MM.1S (cell line): ENCODE results near the gene FECH.

Experiments
- DNase-seq: peaks from one replicate; pipeline ENCODE4 v3.0.0-alpha.2; 2015
- H2AFZ ChIP-seq: fragments of 300-600 bp; sonication (generic); 2 replicates; pipeline ENCODE4 v1.6.0; 2016; ENCODE audit warnings: antibody characterized with exemption, low read length
- H3F3A ChIP-seq: fragments of 300-600 bp; sonication (generic); 2 replicates; pipeline ENCODE4 v1.6.1; 2016; ENCODE audit warnings: mild to moderate bottlenecking, antibody characterized with exemption, low read length, moderate library complexity, mixed read lengths; ENCODE audit not compliant: insufficient read depth
- H3K27ac ChIP-seq: fragments of 300-600 bp; sonication (generic); 2 replicates; pipeline ENCODE4 v1.5.1; 2016; ENCODE audit warnings: mild to moderate bottlenecking, low read length
- H3K27me3 ChIP-seq: fragments of 300-600 bp; sonication (generic); replicated peaks from 2 replicates; pipeline ENCODE4 v1.6.0; 2016; ENCODE audit warnings: low read length; ENCODE audit not compliant: insufficient read depth
- H3K36me3 ChIP-seq: fragments of 300-600 bp; sonication (generic); replicated peaks from 2 replicates; pipeline ENCODE4 v1.6.1; 2016; ENCODE audit warnings: mild to moderate bottlenecking, low read length, mixed read lengths; ENCODE audit not compliant: insufficient read depth
- H3K4me1 ChIP-seq: fragments of 300-600 bp; sonication (generic); 2 replicates; pipeline ENCODE4 v1.6.1; 2016; ENCODE audit warnings: low read length, mixed read lengths
- H3K4me2 ChIP-seq: fragments of 300-600 bp; sonication (generic); 2 replicates; pipeline ENCODE4 v1.6.0; 2016; ENCODE audit warnings: low read depth, low read length
- H3K4me3 ChIP-seq: fragments of 300-600 bp; sonication (generic); 2 replicates; pipeline ENCODE4 v1.5.1; 2016; ENCODE audit warnings: low read length, mixed read lengths
- H3K79me2 ChIP-seq: fragments of 300-600 bp; sonication (generic); 2 replicates; pipeline ENCODE4 v1.6.1; 2016; ENCODE audit warnings: mixed run types, low read length, mixed read lengths
- H3K9ac ChIP-seq: fragments of 300-600 bp; sonication (generic); 2 replicates; pipeline ENCODE4 v1.6.1; 2016; ENCODE audit warnings: low read length, mixed read lengths
- H3K9me2 ChIP-seq: fragments of 300-600 bp; sonication (generic); replicated peaks from 2 replicates; pipeline ENCODE4 v1.6.1; 2016; ENCODE audit warnings: mild to moderate bottlenecking, low read length, mixed read lengths; ENCODE audit not compliant: insufficient read depth
- H3K9me3 ChIP-seq: fragments of 300-600 bp; sonication (generic); replicated peaks from 2 replicates; pipeline ENCODE4 v1.6.1; 2016; ENCODE audit warnings: mild to moderate bottlenecking, low read length, mixed read lengths; ENCODE audit not compliant: insufficient read depth
- H4K20me1 ChIP-seq: fragments of 300-600 bp; sonication (generic); 2 replicates; pipeline ENCODE4 v1.6.1; 2016; ENCODE audit warnings: mild to moderate bottlenecking, low read length, moderate library complexity, mixed read lengths; ENCODE audit not compliant: insufficient read depth
- CTCF ChIP-seq: fragments of 300-600 bp; sonication (generic); IDR thresholded peaks from 2 replicates; pipeline ENCODE4 v1.5.1; 2016; ENCODE audit warnings: antibody characterized with exemption, low read length, mixed read lengths
- EZH2 ChIP-seq: fragments of 300-600 bp; sonication (generic); optimal IDR thresholded peaks from 2 replicates; pipeline ENCODE3; 2017; ENCODE audit warnings: low read depth, mild to moderate bottlenecking, antibody characterized with exemption, low read length, mixed read lengths
- EZH2phosphoT487 ChIP-seq: fragments of 300-600 bp; sonication (generic); IDR thresholded peaks from 2 replicates; pipeline ENCODE4 v1.6.1; 2018; ENCODE audit warnings: antibody characterized with exemption, low read length

The FECH gene

GRCh38 chr18:57583297-57583835 lies 3.1 kb downstream of the FECH start:
- Histone ChIP-seq H3K4me3 (no peak overlapping the region), H3K9me2 (no peaks in the 10 kb centered on the region), H3K27me3 (no peaks in the 10 kb centered on the region), H2AFZ (no peak overlapping the region), H3K9ac (no peak overlapping the region), H3F3A (peaks cover 24% of the 10 kb centered on the region), H3K9me3 (no peaks in the 10 kb centered on the region), H3K36me3 (no peaks in the 10 kb centered on the region), H3K4me2 (no peak overlapping the region), H3K4me1 (peaks cover 29% of the 10 kb centered on the region), H3K27ac (no peak overlapping the region), H4K20me1 (no peaks in the 10 kb centered on the region), H3K79me2 (peaks cover 25% of the 10 kb centered on the region; the same call in 1 of the 2 replicates)
- DNase-seq = no peak
- no peak for TF ChIP-seq EZH2phosphoT487
- TF ChIP-seq EZH2 = no peak

GRCh38 chr18:57581301-57581934 lies 5.1 kb downstream of the FECH start:
- Histone ChIP-seq H3K9ac (peak overlapping the region; percentile 58), H3K36me3 (no peaks in the 10 kb centered on the region; the same call in 1 of the 2 replicates), H3K79me2 (peaks cover 25% of the 10 kb centered on the region; the same call in 1 of the 2 replicates), H3F3A (peaks cover 16% of the 10 kb centered on the region), H3K9me3 (no peaks in the 10 kb centered on the region), H2AFZ (peak overlapping the region; percentile 86), H3K4me3 (peak overlapping the region; percentile 48), H3K27me3 (no peaks in the 10 kb centered on the region), H4K20me1 (no peaks in the 10 kb centered on the region), H3K9me2 (no peaks in the 10 kb centered on the region), H3K27ac (peak overlapping the region; percentile 93), H3K4me1 (peaks cover 29% of the 10 kb centered on the region), H3K4me2 (peak overlapping the region; percentile 78)
- peak; percentile 80 for DNase-seq
- TF ChIP-seq CTCF (no peak), EZH2 (no peak), EZH2phosphoT487 (no peak)

- Histone ChIP-seq H3K4me1 (peaks cover 23% of the 10 kb centered on the region), H3K27ac (no peak overlapping the region), H3K4me3 (no peak overlapping the region), H3K27me3 (no peaks in the 10 kb centered on the region), H3K9me2 (no peaks in the 10 kb centered on the region), H3K9me3 (no peaks in the 10 kb centered on the region), H3K4me2 (no peak overlapping the region), H3K79me2 (peaks cover 15% of the 10 kb centered on the region; the same call in 1 of the 2 replicates), H2AFZ (no peak overlapping the region), H3F3A (peaks cover 16% of the 10 kb centered on the region), H4K20me1 (no peaks in the 10 kb centered on the region), H3K36me3 (no peaks in the 10 kb centered on the region; the same call in 1 of the 2 replicates), H3K9ac (no peak overlapping the region)
- no peak for TF ChIP-seq CTCF
- no peak for TF ChIP-seq EZH2
- TF ChIP-seq EZH2phosphoT487 = no peak
- DNase-seq = no peak
Measured at GRCh38 chr18:57579934-57580333, 6.6 kb downstream of the FECH start.

- Histone ChIP-seq H3K9me3 (no peaks in the 10 kb centered on the region), H3K4me1 (peaks cover 8% of the 10 kb centered on the region), H3K9ac (no peak overlapping the region), H3K27me3 (no peaks in the 10 kb centered on the region), H3F3A (peaks cover 6% of the 10 kb centered on the region), H2AFZ (no peak overlapping the region), H4K20me1 (no peaks in the 10 kb centered on the region), H3K27ac (no peak overlapping the region), H3K9me2 (no peaks in the 10 kb centered on the region), H3K36me3 (no peaks in the 10 kb centered on the region; the same call in 1 of the 2 replicates), H3K4me3 (no peak overlapping the region), H3K4me2 (no peak overlapping the region), H3K79me2 (no peaks in the 10 kb centered on the region)
- no peak for DNase-seq
- TF ChIP-seq EZH2phosphoT487 = no peak
- no peak for TF ChIP-seq EZH2
- TF ChIP-seq CTCF = no peak
Measured at GRCh38 chr18:57576316-57576715, 10.2 kb downstream of the FECH start.
